Measurements from ENCODE around the gene ADNP.

GRCh38 chr20:50953196-50953595 lies 22.0 kb upstream of the ADNP start:
- TF ChIP-seq, protein P1, sequence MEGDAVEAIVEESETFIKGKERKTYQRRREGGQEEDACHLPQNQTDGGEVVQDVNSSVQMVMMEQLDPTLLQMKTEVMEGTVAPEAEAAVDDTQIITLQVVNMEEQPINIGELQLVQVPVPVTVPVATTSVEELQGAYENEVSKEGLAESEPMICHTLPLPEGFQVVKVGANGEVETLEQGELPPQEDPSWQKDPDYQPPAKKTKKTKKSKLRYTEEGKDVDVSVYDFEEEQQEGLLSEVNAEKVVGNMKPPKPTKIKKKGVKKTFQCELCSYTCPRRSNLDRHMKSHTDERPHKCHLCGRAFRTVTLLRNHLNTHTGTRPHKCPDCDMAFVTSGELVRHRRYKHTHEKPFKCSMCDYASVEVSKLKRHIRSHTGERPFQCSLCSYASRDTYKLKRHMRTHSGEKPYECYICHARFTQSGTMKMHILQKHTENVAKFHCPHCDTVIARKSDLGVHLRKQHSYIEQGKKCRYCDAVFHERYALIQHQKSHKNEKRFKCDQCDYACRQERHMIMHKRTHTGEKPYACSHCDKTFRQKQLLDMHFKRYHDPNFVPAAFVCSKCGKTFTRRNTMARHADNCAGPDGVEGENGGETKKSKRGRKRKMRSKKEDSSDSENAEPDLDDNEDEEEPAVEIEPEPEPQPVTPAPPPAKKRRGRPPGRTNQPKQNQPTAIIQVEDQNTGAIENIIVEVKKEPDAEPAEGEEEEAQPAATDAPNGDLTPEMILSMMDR (IDR thresholded peaks at IDR 0.05; ENCODE audit: poor library complexity), result no peak
- TF ChIP-seq EZH2 (IDR thresholded peaks at IDR 0.05; ENCODE audit: borderline replicate concordance) (no peak), EZH2phosphoT487 (IDR thresholded peaks at IDR 0.05; ENCODE audit: low read depth, severe bottlenecking, unreplicated experiment) (no peak)
